Measurements from ENCODE around the gene SLC8A3.
"Not testable (repeated sequence)": the region's sequence is repeated elsewhere in the genome, so short reads cannot be mapped to it uniquely, and the experiment has no call there.

Gene SLC8A3

GRCh38 chr14:70188659-70189455 is at the start of gene SLC8A3:
SLC8A3 (minus strand) TSS chr14:70188951; CDS start chr14:70168422, 20,529 bp downstream.
- DNase-seq (ENCODE audit: low read depth) = no peak

DNA sequence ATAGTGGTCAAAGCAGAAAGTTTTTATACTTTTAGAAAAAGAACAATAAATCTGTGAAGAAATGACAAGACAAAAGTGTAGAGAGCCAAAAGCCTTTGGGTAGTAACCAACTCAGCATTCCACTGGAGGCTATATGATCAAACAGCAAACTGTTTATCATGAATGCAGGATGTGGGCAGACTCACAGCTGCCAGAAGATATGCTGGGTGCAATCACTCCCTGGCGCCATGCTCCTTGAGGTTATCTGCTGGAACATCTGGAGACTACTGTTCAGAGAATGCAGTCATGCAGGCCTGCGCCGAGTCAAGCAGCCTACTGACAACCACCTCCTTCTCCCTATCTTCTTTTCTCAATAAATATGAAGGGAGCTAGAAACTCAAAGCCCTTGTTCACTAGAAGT is 49.0 kb upstream of the SLC8A3 start:
- DNase-seq (ENCODE audit: low read depth) = no peak

DNA sequence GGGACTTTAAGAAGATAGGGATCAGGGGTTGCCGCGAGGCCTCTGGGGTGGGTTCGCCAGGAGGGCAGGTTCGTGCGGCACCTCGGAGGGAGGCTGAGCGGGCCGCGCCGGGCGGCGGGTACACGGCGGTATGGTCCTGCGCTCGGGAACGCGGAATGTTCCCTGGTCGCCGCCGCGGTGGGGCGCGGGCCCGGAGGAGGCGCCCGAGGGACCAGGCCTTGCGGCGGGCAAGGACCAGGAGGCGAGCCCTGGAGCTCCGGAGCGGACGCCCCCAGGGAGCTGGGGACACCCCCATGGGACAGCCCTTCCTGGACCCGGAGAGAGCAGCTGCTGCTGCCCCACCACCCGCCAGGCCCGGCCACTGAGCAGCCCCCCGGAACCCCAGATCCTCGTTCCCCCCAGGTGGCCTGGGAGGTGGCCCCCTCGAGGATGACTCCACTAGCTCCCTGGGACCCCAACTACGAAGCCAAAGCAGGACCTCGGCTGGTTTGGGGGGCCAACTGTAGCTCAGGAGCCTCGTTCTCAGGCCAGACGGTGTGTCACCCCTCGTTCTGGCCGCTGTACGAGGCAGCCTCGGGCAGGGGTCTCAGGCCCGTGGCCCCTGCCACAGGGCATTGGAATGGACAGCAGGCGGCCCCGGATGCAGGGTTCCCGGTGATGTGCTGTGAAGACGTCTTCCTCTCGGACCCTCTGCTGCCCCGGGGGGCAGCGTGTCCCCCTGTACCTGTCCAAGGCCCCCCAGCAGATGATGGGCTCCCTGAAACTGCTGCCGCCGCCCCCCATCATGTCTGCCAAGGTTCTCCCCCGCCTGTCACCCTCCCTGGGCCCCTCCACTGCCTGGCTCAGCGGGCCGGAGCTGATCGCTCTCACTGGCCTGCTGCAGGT is 45.6 kb upstream of the SLC8A3 start:
- DNase-seq (ENCODE audit: low read depth) = no peak

GRCh38 chr14:70231756-70232544 is 43.2 kb upstream of the SLC8A3 start:
- DNase-seq (ENCODE audit: low read depth) = not testable (repeated sequence)

DNA sequence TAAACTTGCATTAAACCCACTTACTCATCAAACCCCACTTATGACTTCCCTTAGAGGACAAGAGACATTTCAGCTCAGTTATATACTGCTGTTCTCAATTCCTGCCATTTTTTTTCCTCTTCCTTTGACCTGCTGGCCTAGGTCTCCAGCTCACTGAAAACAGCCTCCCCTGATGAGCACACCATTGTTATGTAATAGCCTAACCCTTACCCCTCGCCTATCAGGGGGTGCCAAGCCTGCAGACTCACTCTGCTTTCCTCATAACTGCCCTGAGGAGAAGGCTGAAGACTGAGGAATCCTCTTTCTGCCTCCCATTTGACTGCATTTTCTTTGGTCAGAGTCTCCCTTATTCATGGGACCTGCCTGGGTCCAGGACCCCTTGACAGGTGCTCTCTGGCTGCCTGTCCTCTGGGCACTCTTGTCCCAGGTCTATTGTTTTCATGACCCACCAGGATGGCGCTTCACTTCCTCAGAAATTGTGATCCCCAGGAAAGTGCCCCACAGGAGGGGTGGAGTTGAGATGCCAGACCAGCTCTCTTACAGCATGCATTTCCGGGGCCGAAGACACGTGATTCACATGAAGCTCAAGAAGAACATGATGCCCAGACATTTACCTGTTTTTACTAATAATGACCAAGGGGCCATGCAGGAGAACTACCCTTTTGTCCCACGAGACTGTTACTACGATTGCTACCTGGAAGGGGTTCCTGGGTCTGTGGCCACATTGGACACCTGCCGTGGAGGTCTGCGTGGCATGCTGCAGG is 41.3 kb upstream of the SLC8A3 start:
- not testable (repeated sequence) for DNase-seq (ENCODE audit: low read depth)

DNA sequence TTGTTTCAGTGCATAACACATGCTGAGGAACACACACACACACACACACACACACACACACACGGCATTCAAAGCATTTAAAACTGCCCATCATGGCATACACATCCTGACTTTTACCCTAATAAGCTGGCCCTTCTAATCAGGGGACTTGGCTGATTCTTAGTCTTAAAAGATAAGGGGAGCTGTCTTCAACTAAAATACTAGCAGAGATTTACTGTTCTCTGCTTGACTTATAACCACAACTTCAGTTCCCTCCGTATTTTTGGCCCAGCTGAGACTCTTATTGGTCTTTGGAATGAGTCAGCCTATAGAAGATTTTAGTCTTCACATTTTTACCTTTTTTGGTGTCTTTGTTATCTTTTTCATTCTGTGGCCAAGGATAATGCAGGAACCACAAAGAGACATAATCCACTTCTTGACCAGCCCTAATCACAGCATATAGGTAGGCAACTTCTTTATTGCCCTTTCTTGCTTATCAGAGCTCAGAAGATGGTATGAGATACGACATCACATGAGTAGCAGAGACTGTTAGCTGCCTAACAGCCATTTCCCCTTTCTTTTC is 25.1 kb upstream of the SLC8A3 start:
- no peak for DNase-seq (ENCODE audit: low read depth)

GRCh38 chr14:70212752-70213151 is 24.0 kb upstream of the SLC8A3 start:
- no peak for DNase-seq (ENCODE audit: low read depth)

GRCh38 chr14:70208380-70208779 is 19.6 kb upstream of the SLC8A3 start:
- no peak for DNase-seq (ENCODE audit: low read depth)

GRCh38 chr14:70203686-70204085 is 14.9 kb upstream of the SLC8A3 start:
- no peak for DNase-seq (ENCODE audit: low read depth)

GRCh38 chr14:70201994-70202393 is 13.2 kb upstream of the SLC8A3 start:
- DNase-seq (ENCODE audit: low read depth) = no peak

DNA sequence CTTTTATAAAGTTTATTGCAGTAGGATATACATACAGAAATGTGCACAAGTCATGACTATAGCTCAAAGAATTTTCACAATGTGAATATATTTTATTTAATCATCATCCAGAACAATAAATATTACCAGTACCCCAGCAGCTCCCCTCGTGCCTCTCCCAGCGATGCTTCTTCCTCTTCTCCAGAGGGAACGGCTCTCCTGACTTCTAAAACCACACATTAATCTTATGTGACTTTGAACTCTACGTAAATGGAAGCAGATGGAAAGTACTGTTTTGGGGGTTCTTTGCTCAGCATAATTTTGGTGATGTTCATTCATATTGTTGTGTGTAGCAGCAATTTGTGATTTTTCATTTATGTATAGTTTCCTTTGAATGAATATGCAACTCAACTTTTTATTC is 4.6 kb upstream of the SLC8A3 start:
- DNase-seq (ENCODE audit: low read depth) = no peak

DNA sequence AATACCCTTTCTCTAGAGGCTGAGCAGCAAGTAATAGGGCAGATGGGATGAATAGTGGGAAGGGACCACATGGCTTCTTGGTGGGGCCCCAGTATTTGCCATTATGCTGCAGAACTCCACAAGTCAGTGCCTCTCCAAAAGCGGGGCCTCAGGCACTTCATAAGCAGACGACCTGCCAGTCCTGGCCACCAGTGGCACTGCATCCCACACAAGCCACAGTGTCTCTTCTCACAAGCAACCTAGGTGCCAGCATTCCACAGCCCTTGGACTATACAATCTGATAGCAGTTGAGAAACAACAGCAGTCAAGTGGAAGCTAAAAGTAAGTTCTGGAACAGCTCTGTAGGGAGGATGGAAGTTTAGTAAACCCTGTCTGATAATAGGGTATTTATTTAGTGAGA is 4.2 kb upstream of the SLC8A3 start:
- no peak for DNase-seq (ENCODE audit: low read depth)

GRCh38 chr14:70190156-70190555 is 1.4 kb upstream of the SLC8A3 start:
- DNase-seq (ENCODE audit: low read depth) = no peak

- no peak for DNase-seq (ENCODE audit: low read depth)
Observed at GRCh38 chr14:70189456-70190077, 816 bp upstream of the SLC8A3 start.

GRCh38 chr14:70188322-70188658 is 461 bp downstream of the SLC8A3 start:
- DNase-seq (ENCODE audit: low read depth) = no peak

DNA sequence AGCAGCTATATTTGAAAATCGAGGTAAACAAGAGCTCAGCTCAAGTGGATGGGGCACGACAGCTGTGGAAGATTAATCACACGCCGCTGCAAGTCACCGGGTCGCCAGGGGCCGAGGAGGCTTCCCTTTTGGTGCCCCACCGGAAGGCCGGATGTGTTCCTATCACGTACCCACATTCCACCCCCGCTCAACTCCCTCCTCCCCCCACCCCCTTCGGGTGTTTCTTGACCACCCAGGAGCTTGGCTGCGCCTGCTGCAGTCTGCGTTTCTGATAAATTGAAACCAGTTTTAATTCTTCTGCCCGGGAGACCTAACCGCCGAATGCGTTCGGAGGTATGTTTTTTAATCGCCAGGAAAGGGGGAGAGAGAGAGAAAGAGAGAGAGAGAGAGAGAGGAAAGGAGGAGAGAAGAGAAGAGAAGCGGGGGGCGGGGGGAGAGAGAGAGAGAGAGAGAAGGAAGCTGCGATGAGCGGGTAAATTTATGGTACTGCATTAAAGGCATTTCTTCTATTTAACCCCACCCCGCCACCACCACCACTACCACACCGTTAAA is 1.8 kb downstream of the SLC8A3 start:
- no peak for DNase-seq (ENCODE audit: low read depth)

DNA sequence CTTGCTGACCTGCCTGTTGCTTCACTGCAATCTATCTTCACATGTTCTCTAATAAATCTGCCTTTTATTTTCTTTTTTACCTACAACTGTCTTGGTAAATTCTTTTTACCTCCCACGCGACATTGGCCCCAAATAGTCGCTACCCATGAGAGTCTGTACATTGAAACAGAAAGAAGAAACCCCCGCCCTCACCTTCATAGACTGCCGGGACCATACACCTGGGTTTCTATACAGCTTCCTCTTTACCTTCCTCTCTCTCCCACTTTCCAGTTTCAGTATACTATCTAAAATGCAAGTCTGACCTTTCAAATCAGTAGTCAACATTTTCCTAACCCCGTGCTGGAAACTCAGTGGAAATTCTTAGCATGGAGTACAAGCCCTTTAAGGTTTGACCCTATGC is 4.8 kb downstream of the SLC8A3 start:
- no peak for DNase-seq (ENCODE audit: low read depth)

DNA sequence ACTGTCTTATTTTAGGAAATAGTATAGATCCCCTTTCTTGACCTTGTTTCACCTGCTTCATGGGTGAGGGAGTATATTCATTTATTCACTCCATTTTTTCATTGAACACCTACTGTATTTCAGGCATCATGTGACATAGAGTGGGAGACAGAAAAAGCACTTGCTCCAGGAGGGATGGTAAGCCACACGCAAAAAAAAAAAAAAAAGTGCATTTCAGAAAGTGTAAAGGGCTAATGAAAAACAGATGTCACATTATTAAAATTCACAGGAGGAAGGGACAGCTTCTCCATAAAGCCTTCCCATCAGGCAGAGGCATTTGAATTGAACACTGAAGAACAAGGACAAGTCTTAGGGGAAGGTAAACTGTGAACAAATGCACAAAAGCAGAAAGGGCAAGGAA is 7.5 kb downstream of the SLC8A3 start:
- DNase-seq (ENCODE audit: low read depth) = no peak

GRCh38 chr14:70180718-70181117 is 8.0 kb downstream of the SLC8A3 start:
- no peak for DNase-seq (ENCODE audit: low read depth)

DNA sequence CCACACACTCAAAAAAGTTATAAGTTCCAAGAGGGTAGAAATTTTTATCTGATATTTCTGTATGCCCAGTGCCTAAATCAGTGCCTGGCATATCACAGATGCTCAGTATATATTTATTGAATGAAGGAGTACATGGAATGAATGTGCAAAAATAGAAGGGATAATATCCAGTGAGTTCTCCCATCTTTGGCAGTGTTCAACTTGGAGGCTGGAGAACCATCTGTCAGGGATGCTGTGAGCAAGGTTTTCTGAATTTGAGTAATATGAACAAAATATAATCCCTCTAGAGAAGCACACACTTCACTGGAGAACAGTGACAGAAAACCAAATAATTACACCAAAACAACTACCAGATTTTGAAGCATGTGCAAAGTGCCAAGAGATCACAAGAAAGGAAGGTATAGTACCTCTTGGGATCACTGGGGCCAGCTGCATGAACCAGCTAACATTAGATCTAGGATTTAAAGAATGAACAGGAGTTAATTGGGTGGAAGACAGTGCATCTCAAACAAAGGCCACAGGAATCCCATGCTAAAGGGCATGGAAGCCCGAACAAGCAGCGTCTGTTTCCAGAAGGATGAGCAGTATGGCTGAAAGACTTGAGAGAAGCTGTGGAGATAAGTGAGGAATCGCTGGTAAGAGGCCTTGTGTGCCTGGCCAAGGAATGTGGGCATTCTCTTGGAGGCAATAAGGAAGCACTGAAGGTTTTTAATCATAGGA is 11.5 kb downstream of the SLC8A3 start:
- no peak for DNase-seq (ENCODE audit: low read depth)
